Measurements from ENCODE around the gene SFI1. TPM values are rescaled to one million over a fixed set of nuclear protein-coding genes. Genes with fewer than 3 reads are reported as not detected.
"Not testable (repeated sequence)": the region's sequence is repeated elsewhere in the genome, so short reads cannot be mapped to it uniquely, and the experiment has no call there.

SFI1 gene
- total RNA-seq, 1 donor from 2014 or later: 50.3 TPM

DNA sequence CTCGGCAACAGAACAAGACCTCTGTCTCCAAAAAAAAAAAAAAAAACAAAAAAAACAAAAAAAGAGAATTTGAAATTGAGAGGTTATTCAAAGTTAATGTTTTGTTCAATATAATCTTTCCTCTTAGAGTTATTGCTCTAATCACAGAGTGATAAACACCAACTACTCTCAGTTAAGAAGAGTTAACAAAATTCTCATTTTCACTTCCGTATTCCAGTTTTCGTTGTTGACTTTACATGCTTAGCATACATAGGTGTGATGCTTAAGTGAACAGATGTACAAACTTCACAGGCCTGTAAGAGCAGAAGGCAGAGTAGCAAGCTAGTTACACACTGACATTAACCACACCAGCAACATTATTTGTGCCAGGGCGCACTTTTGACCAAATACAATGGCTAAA, 19.0 kb upstream of the SFI1 start:
- H3K27me3 Mint-ChIP-seq: no peaks in the 10 kb centered on the region
- no peak for DNase-seq (ENCODE audit: extremely low spot score, unreplicated experiment)
- H3K9me3 Mint-ChIP-seq: no peaks in the 10 kb centered on the region
- no peak overlapping the region for H3K4me3 Mint-ChIP-seq
- H3K36me3 Mint-ChIP-seq: peaks cover 20% of the 10 kb centered on the region
- no peak overlapping the region for H3K27ac Mint-ChIP-seq
- TF ChIP-seq, protein P1, sequence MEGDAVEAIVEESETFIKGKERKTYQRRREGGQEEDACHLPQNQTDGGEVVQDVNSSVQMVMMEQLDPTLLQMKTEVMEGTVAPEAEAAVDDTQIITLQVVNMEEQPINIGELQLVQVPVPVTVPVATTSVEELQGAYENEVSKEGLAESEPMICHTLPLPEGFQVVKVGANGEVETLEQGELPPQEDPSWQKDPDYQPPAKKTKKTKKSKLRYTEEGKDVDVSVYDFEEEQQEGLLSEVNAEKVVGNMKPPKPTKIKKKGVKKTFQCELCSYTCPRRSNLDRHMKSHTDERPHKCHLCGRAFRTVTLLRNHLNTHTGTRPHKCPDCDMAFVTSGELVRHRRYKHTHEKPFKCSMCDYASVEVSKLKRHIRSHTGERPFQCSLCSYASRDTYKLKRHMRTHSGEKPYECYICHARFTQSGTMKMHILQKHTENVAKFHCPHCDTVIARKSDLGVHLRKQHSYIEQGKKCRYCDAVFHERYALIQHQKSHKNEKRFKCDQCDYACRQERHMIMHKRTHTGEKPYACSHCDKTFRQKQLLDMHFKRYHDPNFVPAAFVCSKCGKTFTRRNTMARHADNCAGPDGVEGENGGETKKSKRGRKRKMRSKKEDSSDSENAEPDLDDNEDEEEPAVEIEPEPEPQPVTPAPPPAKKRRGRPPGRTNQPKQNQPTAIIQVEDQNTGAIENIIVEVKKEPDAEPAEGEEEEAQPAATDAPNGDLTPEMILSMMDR (conservative IDR thresholded peaks at IDR 0.05): no peak
- H3K4me1 Mint-ChIP-seq (ENCODE audit: unreplicated experiment): no peaks in the 10 kb centered on the region

DNA sequence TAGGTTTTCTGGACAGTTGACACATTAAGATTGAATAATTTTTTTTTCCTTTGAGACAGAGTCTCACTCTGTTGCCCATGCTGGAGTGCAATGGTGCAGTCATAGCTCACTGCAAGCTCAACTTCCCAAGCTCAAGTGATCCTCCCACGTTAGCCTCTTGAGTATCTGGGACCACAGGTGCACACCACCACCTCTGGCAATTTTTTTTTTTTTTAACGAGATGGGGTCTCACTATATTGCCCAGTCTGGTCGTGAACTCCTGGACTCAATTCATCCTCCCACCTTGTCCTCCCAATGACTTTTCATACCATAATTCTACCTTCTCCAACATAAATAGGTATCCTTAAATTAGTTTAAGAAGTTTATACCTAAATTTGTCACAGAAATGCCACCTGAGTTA, 15.2 kb upstream of the SFI1 start:
- H3K27me3 Mint-ChIP-seq: no peaks in the 10 kb centered on the region
- H3K4me1 Mint-ChIP-seq (ENCODE audit: unreplicated experiment): no peaks in the 10 kb centered on the region
- no peak for DNase-seq (ENCODE audit: extremely low spot score, unreplicated experiment)
- peaks cover 28% of the 10 kb centered on the region for H3K36me3 Mint-ChIP-seq
- no peaks in the 10 kb centered on the region for H3K9me3 Mint-ChIP-seq
- no peak overlapping the region for H3K27ac Mint-ChIP-seq
- TF ChIP-seq, protein P1 (conservative IDR thresholded peaks at IDR 0.05): no peak
- no peak overlapping the region for H3K4me3 Mint-ChIP-seq

DNA sequence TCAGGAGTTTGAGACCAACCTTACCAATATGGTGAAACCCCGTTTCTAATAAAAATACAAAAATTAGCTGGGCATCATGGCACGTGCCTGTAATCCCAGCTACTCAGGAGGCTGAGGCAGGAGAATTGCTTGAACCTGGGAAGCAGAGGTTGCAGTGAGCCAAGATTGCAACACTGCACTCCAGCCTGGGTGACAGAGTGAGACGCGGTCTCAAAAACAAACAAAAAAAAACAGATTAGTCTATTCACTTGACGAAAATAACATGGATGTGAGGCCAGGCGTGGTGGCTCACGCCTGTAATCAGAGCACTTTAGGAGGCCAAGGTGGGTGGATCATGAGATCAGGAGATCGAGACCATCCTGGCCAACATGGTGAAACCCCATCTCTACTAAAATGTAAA, 13.9 kb upstream of the SFI1 start:
- not testable (repeated sequence) for H3K4me3 Mint-ChIP-seq; H3K27me3 Mint-ChIP-seq; DNase-seq (ENCODE audit: extremely low spot score, unreplicated experiment); H3K4me1 Mint-ChIP-seq (ENCODE audit: unreplicated experiment); H3K27ac Mint-ChIP-seq; H3K9me3 Mint-ChIP-seq
- peaks cover 23% of the 10 kb centered on the region for H3K36me3 Mint-ChIP-seq

DNA sequence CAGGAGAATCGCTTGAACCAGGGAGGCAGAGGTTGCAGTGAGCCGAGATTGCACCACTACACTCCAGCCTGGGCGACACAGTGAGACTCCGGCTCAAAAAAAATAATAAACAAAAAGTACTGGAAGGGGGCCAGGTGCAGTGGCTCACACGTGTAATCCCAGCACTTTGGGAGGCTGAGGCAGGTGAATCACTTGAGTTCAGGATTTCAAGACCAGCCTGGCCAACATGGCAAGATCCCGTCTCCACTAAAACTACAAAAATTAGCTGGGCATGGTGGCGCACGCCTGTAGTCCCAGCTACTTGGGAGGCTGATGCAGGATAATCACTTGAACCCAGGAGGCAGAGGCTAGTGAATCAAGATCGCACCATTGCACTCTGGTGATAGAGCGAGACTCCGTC, 10.0 kb upstream of the SFI1 start:
- not testable (repeated sequence) for DNase-seq (ENCODE audit: extremely low spot score, unreplicated experiment); H3K4me3 Mint-ChIP-seq; H3K9me3 Mint-ChIP-seq; H3K27ac Mint-ChIP-seq; H3K27me3 Mint-ChIP-seq
- Mint-ChIP-seq H3K36me3 (peaks cover 19% of the 10 kb centered on the region), H3K4me1 (ENCODE audit: unreplicated experiment) (peaks cover 20% of the 10 kb centered on the region)

DNA sequence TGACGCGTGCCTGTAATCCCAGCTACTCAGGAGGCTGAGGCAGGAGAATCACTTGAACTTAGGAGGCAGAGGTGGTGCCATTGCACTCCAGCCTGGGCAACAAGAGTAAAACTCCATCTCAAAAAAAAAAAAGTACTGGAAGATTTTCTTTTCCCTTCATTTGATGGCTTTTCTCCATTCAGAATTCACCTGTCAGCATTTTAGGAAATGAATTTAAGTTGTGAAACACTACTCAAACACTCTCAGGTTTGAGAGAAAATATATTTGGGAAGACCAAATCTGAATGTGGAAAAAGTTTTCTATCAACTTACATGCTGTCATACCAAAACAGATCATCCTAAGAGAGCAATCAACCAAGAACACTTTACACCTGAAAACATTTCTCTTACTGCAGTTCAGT, 9.4 kb upstream of the SFI1 start:
- Mint-ChIP-seq H3K4me3 (peak overlapping the region; percentile 70), H3K4me1 (ENCODE audit: unreplicated experiment) (peaks cover 21% of the 10 kb centered on the region), H3K27ac (no peak overlapping the region), H3K27me3 (no peaks in the 10 kb centered on the region), H3K9me3 (no peaks in the 10 kb centered on the region), H3K36me3 (peaks cover 14% of the 10 kb centered on the region)
- TF ChIP-seq, protein P1 (conservative IDR thresholded peaks at IDR 0.05): no peak
- DNase-seq (ENCODE audit: extremely low spot score, unreplicated experiment): no peak

DNA sequence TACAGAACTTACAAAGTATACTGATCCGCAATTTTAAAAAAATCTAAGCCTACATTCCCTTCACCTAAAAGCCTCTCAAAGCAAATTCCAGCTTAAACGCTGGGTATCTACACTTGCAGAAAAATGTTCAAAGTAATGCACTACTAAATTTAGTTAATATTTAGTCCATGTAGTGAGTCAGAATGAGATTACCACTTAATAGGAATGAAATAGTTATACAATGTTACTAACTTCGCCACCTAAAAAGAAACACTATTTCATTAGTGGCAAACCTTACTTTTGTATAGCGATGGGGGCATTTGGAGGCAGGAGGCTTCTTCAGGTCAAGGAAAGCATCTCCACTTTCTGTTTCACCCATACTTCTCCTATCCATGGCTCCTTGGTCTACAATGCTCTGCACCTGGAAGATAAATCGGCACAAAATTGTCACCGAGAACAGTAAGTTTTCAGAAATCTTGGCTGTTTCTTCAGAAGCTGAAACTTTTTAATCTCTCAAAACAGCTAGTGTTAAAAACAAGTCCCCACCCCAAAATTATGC, 7.9 kb upstream of the SFI1 start:
- DNase-seq (ENCODE audit: extremely low spot score, unreplicated experiment): no peak
- H3K36me3 Mint-ChIP-seq: peaks cover 10% of the 10 kb centered on the region
- H3K27me3 Mint-ChIP-seq: no peaks in the 10 kb centered on the region
- TF ChIP-seq, protein P1 (conservative IDR thresholded peaks at IDR 0.05): no peak
- H3K27ac Mint-ChIP-seq: peak overlapping the region; percentile 83
- H3K9me3 Mint-ChIP-seq: no peaks in the 10 kb centered on the region
- H3K4me1 Mint-ChIP-seq (ENCODE audit: unreplicated experiment): peaks cover 21% of the 10 kb centered on the region
- H3K4me3 Mint-ChIP-seq: peak overlapping the region; percentile 88
